HepG2 (cell line): Measurements from ENCODE around the gene COQ8A. TPM values are rescaled to one million over a fixed set of nuclear protein-coding genes. Genes with fewer than 3 reads are reported as not detected.

ENCODE experiments used
- ATAC-seq: fragments of 200-7000 bp; cut with Tn5 transposase; 3 replicates; pipeline ENCODE4 v1.9.1; 2020; ENCODE audit warnings: mild to moderate bottlenecking, moderate library complexity
- BruUV-seq: library from RNA; stranded (reverse); fragments of 400-500 nt; replicated peaks from 2 replicates; lab custom pipeline; 2021; lab: Mats Ljungman, UMichigan
- CTCF ChIA-PET: fragments of 300-600 bp; formaldehyde crosslinking; extraction: SDS; loops from one replicate; lab custom pipeline; 2021; ENCODE audit warnings: low total read pairs, inconsistent platforms, low intra/inter-chr PET ratio; lab: Yijun Ruan, JAX
- POLR2A ChIA-PET: fragments of 350-600 bp; sonication (Branson Sonifier 250); formaldehyde crosslinking; loops from one replicate; lab custom pipeline; 2020; ENCODE audit warnings: antibody characterized with exemption, inconsistent platforms; lab: Yijun Ruan, JAX
- DNase-seq: peaks from one replicate; pipeline ENCODE4 v3.0.0-alpha.2; 2015; ENCODE audit warnings: low spot score
- FAIRE-seq: peaks from 3 replicates; lab custom pipeline; 2011; peaks lifted over from hg19 to GRCh38; lab: Jason Lieb, UNC
- H2AFZ ChIP-seq: one replicate; pipeline ENCODE4 v1.6.1; 2011; ENCODE audit warnings: low read length, inconsistent platforms
- H3K27ac ChIP-seq: fragments of 300-600 bp; 3 replicates; pipeline ENCODE4 v1.8.0; 2011; ENCODE audit warnings: mixed run types, mild to moderate bottlenecking, mixed read lengths, low read length, inconsistent platforms; ENCODE audit not compliant: insufficient read depth; ENCODE audit errors: extremely low read length
- H3K27me3 ChIP-seq, 2 experiments: fragments of 200-600 bp in 1 of 2; 2 replicates in 1 of 2; 3 replicates in 1 of 2; pipeline versions ENCODE4 v1.6.0 to v1.8.0; 2011; ENCODE audit warnings: low read length in 2 of 2, mild to moderate bottlenecking in 2 of 2, moderate library complexity in 2 of 2, inconsistent platforms in 1 of 2; ENCODE audit not compliant: insufficient read depth in 2 of 2, control insufficient read depth in 1 of 2
- H3K36me3 ChIP-seq, 2 experiments: fragments of 200-600 bp in 1 of 2; replicated peaks in 1 of 2; 2 replicates in 1 of 2; 3 replicates in 1 of 2; pipeline versions ENCODE4 v1.5.1 to v1.8.0; 2011; ENCODE audit warnings: low read length in 2 of 2, inconsistent platforms in 1 of 2; ENCODE audit not compliant: insufficient read depth in 2 of 2, control insufficient read depth in 1 of 2
- H3K4me1 ChIP-seq: 2 replicates; pipeline ENCODE4 v1.5.1; 2012; ENCODE audit warnings: low read length, inconsistent platforms; ENCODE audit not compliant: insufficient read depth
- H3K4me2 ChIP-seq: 2 replicates; pipeline ENCODE4 v1.6.0; 2011; ENCODE audit warnings: low read depth, low read length, inconsistent platforms
- H3K4me3 ChIP-seq, 3 experiments: fragments of 200-600 bp in 1 of 3; sonication (generic), shearing (Covaris generic) in 1 of 3; replicated peaks in 1 of 3; 2 replicates each; pipeline ENCODE4 v1.5.1; 2011 to 2016; ENCODE audit warnings: low read length in 3 of 3, inconsistent platforms in 2 of 3, low read depth in 2 of 3, mild to moderate bottlenecking in 2 of 3, control low read depth in 1 of 3, mixed read lengths in 1 of 3; ENCODE audit not compliant: insufficient read depth in 1 of 3
- H3K79me2 ChIP-seq: one replicate; pipeline ENCODE4 v1.6.1; 2011; ENCODE audit warnings: low read length, inconsistent platforms; ENCODE audit not compliant: insufficient read depth
- H3K9ac ChIP-seq: 2 replicates; pipeline ENCODE4 v1.6.0; 2011; ENCODE audit warnings: mild to moderate bottlenecking, low read depth, low read length, inconsistent platforms; ENCODE audit not compliant: insufficient read depth
- H3K9me3 ChIP-seq: 2 replicates; pipeline ENCODE4 v1.5.1; 2012; ENCODE audit warnings: mild to moderate bottlenecking, low read length
- H4K20me1 ChIP-seq: 2 replicates; pipeline ENCODE4 v1.6.0; 2011; ENCODE audit warnings: inconsistent platforms, mild to moderate bottlenecking, low read length, moderate library complexity; ENCODE audit not compliant: insufficient read depth
- ATAD3A ChIP-seq: sonication (generic); formaldehyde crosslinking; IDR thresholded peaks from 2 replicates; pipeline ENCODE4 v1.4.0; 2020; ENCODE audit warnings: missing genetic modification reagents
- ATF7 ChIP-seq, 2 experiments: fragments of 450-650 bp in 1 of 2; sonication (generic) in 1 of 2; formaldehyde crosslinking in 1 of 2; IDR thresholded peaks; 2 replicates each; pipeline versions ENCODE4 v1.4.0 to v1.6.1; 2016 to 2020; ENCODE audit warnings: antibody characterized with exemption in 1 of 2, mild to moderate bottlenecking in 1 of 2, missing genetic modification reagents in 1 of 2
- CBX5 ChIP-seq: sonication (generic); formaldehyde crosslinking; IDR thresholded peaks from 2 replicates; pipeline ENCODE4 v1.4.0; 2020; ENCODE audit warnings: missing genetic modification reagents, borderline replicate concordance
- HCFC1 ChIP-seq: fragments of 150-350 bp; IDR thresholded peaks from 2 replicates; pipeline ENCODE4 v1.6.1; 2014; ENCODE audit warnings: low read depth, low read length
- HDAC2 ChIP-seq: sonication (generic); formaldehyde crosslinking; IDR thresholded peaks from 2 replicates; pipeline ENCODE4 v1.4.0; 2020; ENCODE audit warnings: missing genetic modification reagents
- HMGXB4 ChIP-seq, 2 experiments: sonication (generic) in 1 of 2; formaldehyde crosslinking in 1 of 2; IDR thresholded peaks; 2 replicates each; pipeline versions ENCODE4 v1.4.0 to v1.6.1; 2018 to 2020; ENCODE audit warnings: missing genetic modification reagents in 2 of 2, borderline replicate concordance in 1 of 2, low read depth in 1 of 2, mild to moderate bottlenecking in 1 of 2, missing biosample characterization in 1 of 2
- MAZ ChIP-seq, 2 experiments: sonication (generic) in 1 of 2; formaldehyde crosslinking in 1 of 2; IDR thresholded peaks; 2 replicates each; pipeline versions ENCODE4 v1.5.0 to v1.6.1; 2012 to 2020; ENCODE audit warnings: low read depth in 2 of 2, mild to moderate bottlenecking in 2 of 2, borderline replicate concordance in 1 of 2, improper control_type of control experiment in 1 of 2, low read length in 1 of 2, missing genetic modification reagents in 1 of 2, moderate library complexity in 1 of 2
- PLSCR1 ChIP-seq: sonication (generic); formaldehyde crosslinking; IDR thresholded peaks from 2 replicates; pipeline ENCODE4 v1.5.0; 2020; ENCODE audit warnings: missing genetic modification reagents, mild to moderate bottlenecking, borderline replicate concordance
- RBM22 ChIP-seq: fragments of 200-400 bp; formaldehyde crosslinking; optimal IDR thresholded peaks from 2 replicates; pipeline ENCODE3; 2017; ENCODE audit warnings: mild to moderate bottlenecking, low read length, moderate library complexity
- RFX5 ChIP-seq: IDR thresholded peaks from 2 replicates; pipeline ENCODE4 v1.6.1; 2011; ENCODE audit warnings: low read depth, low read length, improper control_type of control experiment
- ZNF580 ChIP-seq: IDR thresholded peaks from 2 replicates; pipeline ENCODE4 v1.6.1; 2016; ENCODE audit warnings: low read depth, borderline replicate concordance
- WGBS: methylation state at CpG from one replicate; pipeline ENCODE4 v1.1.6; 2017; ENCODE audit warnings: low lambda C conversion rate; 5-methylcytosine and 5-hydroxymethylcytosine counted together
- in situ Hi-C: cut with HindIII; loops from 2 replicates; pipeline ENCODE4 v1.10.0; 2017; ENCODE audit warnings: low pct_unique_long_range_greater_than_20kb; ENCODE audit not compliant: extremely low pct_ligation_motif_present
- intact Hi-C: fragments of 100-400 bp; cut with micrococcal nuclease; formaldehyde crosslinking; loops from one replicate; pipeline ENCODE4 v1.10.0; 2022; ENCODE audit not compliant: unreplicated experiment
- polyA plus RNA-seq, 8 experiments: library from polyadenylated mRNA; depleted of rRNA in 3 of 8; stranded (reverse) in 7 of 8; unstranded in 1 of 8; fragments of >200 nt; fragmentation: Illumina TruSeq in 4 of 8; extraction: Trizol in 4 of 8; gene quantifications; 2 replicates each; pipeline versions ENCODE4 v1.2.1 to v1.2.3, GENCODE V29; 2011 to 2016; ENCODE audit warnings: low read depth in 4 of 8, missing spikeins in 1 of 8, mixed read lengths in 1 of 8; ENCODE audit not compliant: insufficient read depth in 1 of 8
- total RNA-seq, 5 experiments: library from RNA; depleted of rRNA; stranded (reverse); fragments of >200 nt; fragmentation: Illumina TruSeq; extraction: Trizol; gene quantifications; 2 replicates each; pipeline ENCODE4 v1.2.3, GENCODE V29; 2016; ENCODE audit warnings: low read depth in 1 of 5
- TF ChIP-seq, protein P1 (sequence below): sonication (generic); formaldehyde crosslinking; IDR thresholded peaks from 2 replicates; pipeline ENCODE4 v1.5.1; 2020; ENCODE audit warnings: mild to moderate bottlenecking, missing genetic modification reagents, borderline replicate concordance

Gene COQ8A
- total and polyA plus RNA-seq, 2 of the 13 experiments (the other 11 are each of a cell fraction or from before 2014, with no cell fraction given), result 60.4 to 88.7 TPM

GRCh38 chr1:226901421-226901820 lies 38.7 kb upstream of the COQ8A start:
- Histone ChIP-seq H4K20me1 (no peaks in the 10 kb centered on the region), H3K4me2 (no peak overlapping the region), H3K4me3 (no peak overlapping the region)
- CTCF ChIA-PET, result no interaction called here
- no TSS peak for BruUV-seq
- TF ChIP-seq ATF7 (IDR thresholded peaks at IDR 0.05) (no peak), ATF7 (CRISPR knock-in tag; IDR thresholded peaks at IDR 0.05) (no peak), MAZ (IDR thresholded peaks at IDR 0.05; ENCODE audit: borderline replicate concordance, low read depth, low read length) (no peak), MAZ (CRISPR knock-in tag; IDR thresholded peaks at IDR 0.05; ENCODE audit: low read depth) (no peak), CBX5 (CRISPR knock-in tag) (no peak), RFX5 (no peak)
- TF ChIP-seq, all 625 proteins: peak for 0
- no peak for ATAC-seq
- Histone ChIP-seq H3K27ac (no peak overlapping the region), H3K4me1 (no peaks in the 10 kb centered on the region), H3K27me3 (no peaks in the 10 kb centered on the region), H3K79me2 (no peaks in the 10 kb centered on the region), H3K36me3 (no peaks in the 10 kb centered on the region), H3K9ac (no peak overlapping the region), H2AFZ (no peak overlapping the region), H3K9me3 (no peaks in the 10 kb centered on the region)
- intact Hi-C loops (no loop called here), in situ Hi-C loops (no loop called here)
- FAIRE-seq, result no peak
- POLR2A ChIA-PET, result no interaction called here
- 96% methylated on average over 4 of the region's 4 CpGs for WGBS
- DNase-seq, result no peak

GRCh38 chr1:226902601-226903000 lies 37.5 kb upstream of the COQ8A start:
- ATAC-seq, result no peak
- intact Hi-C loops, result no loop called here

More at GRCh38 chr1:226902601-226903000, 37.5 kb upstream of the COQ8A start:
- Histone ChIP-seq H4K20me1 (no peaks in the 10 kb centered on the region), H3K4me3 (no peak overlapping the region), H2AFZ (no peak overlapping the region), H3K9me3 (no peaks in the 10 kb centered on the region), H3K4me1 (no peaks in the 10 kb centered on the region), H3K27me3 (no peaks in the 10 kb centered on the region), H3K4me2 (no peak overlapping the region), H3K36me3 (no peaks in the 10 kb centered on the region), H3K79me2 (no peaks in the 10 kb centered on the region), H3K27ac (no peak overlapping the region), H3K9ac (no peak overlapping the region)
- WGBS, result 94% methylated on average over 3 of the region's 4 CpGs
- BruUV-seq, result no TSS peak
- FAIRE-seq (no peak), DNase-seq (no peak)
- ChIA-PET POLR2A (no interaction called here), CTCF (no interaction called here)
- TF ChIP-seq HMGXB4 (CRISPR knock-in tag; IDR thresholded peaks at IDR 0.05; ENCODE audit: borderline replicate concordance in 1 of 2, low read depth in 1 of 2) (no peak), ZNF580 (CRISPR knock-in tag) (no peak), RBM22 (no peak), PLSCR1 (CRISPR knock-in tag) (no peak), HDAC2 (CRISPR knock-in tag) (no peak), HCFC1 (no peak), ATAD3A (CRISPR knock-in tag) (no peak)
- TF ChIP-seq, protein P1, sequence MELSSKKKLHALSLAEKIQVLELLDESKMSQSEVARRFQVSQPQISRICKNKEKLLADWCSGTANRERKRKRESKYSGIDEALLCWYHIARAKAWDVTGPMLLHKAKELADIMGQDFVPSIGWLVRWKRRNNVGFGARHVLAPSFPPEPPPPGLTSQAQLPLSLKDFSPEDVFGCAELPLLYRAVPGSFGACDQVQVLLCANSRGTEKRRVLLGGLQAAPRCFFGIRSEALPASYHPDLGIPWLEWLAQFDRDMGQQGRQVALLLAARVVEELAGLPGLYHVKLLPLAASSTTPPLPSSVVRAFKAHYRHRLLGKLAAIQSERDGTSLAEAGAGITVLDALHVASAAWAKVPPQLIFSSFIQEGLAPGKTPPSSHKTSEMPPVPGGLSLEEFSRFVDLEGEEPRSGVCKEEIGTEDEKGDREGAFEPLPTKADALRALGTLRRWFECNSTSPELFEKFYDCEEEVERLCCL (CRISPR knock-in tag), result no peak
- in situ Hi-C loops, result no loop called here
